Bronchial epithelial cell (primary cell): ENCODE measurements around the gene PRKCH. TPM values are rescaled to one million over a fixed set of nuclear protein-coding genes. Genes with fewer than 3 reads are reported as not detected.

Experiments used
- DNase-seq: peaks from one replicate; pipeline ENCODE4 v3.0.0-alpha.2; 2010; ENCODE audit warnings: low read depth
- FAIRE-seq: peaks from 2 replicates; lab custom pipeline; 2011; peaks lifted over from hg19 to GRCh38; lab: Jason Lieb, UNC
- H3K27me3 ChIP-seq: 2 replicates; pipeline ENCODE4 v1.5.1; 2011; ENCODE audit warnings: low read length; ENCODE audit not compliant: control insufficient read depth, insufficient read depth
- H3K36me3 ChIP-seq: 2 replicates; pipeline ENCODE4 v1.5.1; 2011; ENCODE audit warnings: low read length; ENCODE audit not compliant: control insufficient read depth, insufficient read depth
- H3K4me3 ChIP-seq: 2 replicates; pipeline ENCODE4 v1.5.1; 2011; ENCODE audit warnings: mild to moderate bottlenecking, low read depth, low read length, control low read depth
- CTCF ChIP-seq: IDR thresholded peaks from 2 replicates; pipeline ENCODE4 v1.5.1; 2011; ENCODE audit warnings: mild to moderate bottlenecking, moderate library complexity, low read length, control low read depth, inconsistent platforms; ENCODE audit not compliant: insufficient read depth, severe bottlenecking
- total RNA-seq: library from RNA; depleted of rRNA; stranded (reverse); fragments of >200 nt; gene quantifications from 2 replicates; pipeline ENCODE4 v1.2.1, GENCODE V29; 2014

PRKCH gene
- total RNA-seq, 1 donor from 2014 or later: 24.5 TPM

- DNase-seq (no peak), FAIRE-seq (no peak)
- TF ChIP-seq CTCF: no peak
- Histone ChIP-seq H3K27me3 (no peaks in the 10 kb centered on the region), H3K4me3 (no peak overlapping the region), H3K36me3 (peaks cover 9% of the 10 kb centered on the region)
Measured at GRCh38 chr14:61484031-61484430, 162.7 kb downstream of the PRKCH start.

GRCh38 chr14:61484826-61485584, 163.6 kb downstream of the PRKCH start:
- Histone ChIP-seq H3K4me3 (no peak overlapping the region), H3K27me3 (no peaks in the 10 kb centered on the region), H3K36me3 (peaks cover 9% of the 10 kb centered on the region)
- no peak for FAIRE-seq
- no peak for DNase-seq
- no peak for TF ChIP-seq CTCF

- no peak overlapping the region for H3K4me3 ChIP-seq
- no peak for TF ChIP-seq CTCF
- FAIRE-seq: no peak
- H3K36me3 ChIP-seq: peaks cover 9% of the 10 kb centered on the region
- no peak for DNase-seq
- no peaks in the 10 kb centered on the region for H3K27me3 ChIP-seq
Measured at GRCh38 chr14:61485661-61486060, 164.3 kb downstream of the PRKCH start.

- no peak for DNase-seq
- H3K27me3 ChIP-seq: no peaks in the 10 kb centered on the region
- no peak for TF ChIP-seq CTCF
- peaks cover 7% of the 10 kb centered on the region for H3K36me3 ChIP-seq
- FAIRE-seq: no peak
- H3K4me3 ChIP-seq: no peak overlapping the region
Measured at GRCh38 chr14:61486930-61487495, 165.6 kb downstream of the PRKCH start.

- Histone ChIP-seq H3K27me3 (no peaks in the 10 kb centered on the region), H3K4me3 (no peak overlapping the region), H3K36me3 (peaks cover 5% of the 10 kb centered on the region)
- FAIRE-seq (no peak), DNase-seq (no peak)
- TF ChIP-seq CTCF: no peak
Measured at GRCh38 chr14:61488417-61489401, 167.3 kb downstream of the PRKCH start.
